ENCODE data around the gene COG3.

COG3 gene

GRCh38 chr13:45447050-45447661 is 17.6 kb upstream of the COG3 start:
- H3K27ac ChIP-seq (ENCODE audit: insufficient read depth, low read length, poor library complexity, severe bottlenecking): no peak overlapping the region
- no peaks in the 10 kb centered on the region for H3K4me1 ChIP-seq (ENCODE audit: control insufficient read depth, insufficient read depth, low read length, poor library complexity, severe bottlenecking)
- no peak for DNase-seq
- no peak overlapping the region for H3K4me3 ChIP-seq (ENCODE audit: insufficient read depth, low read depth, low read length, poor library complexity, severe bottlenecking)
- no peaks in the 10 kb centered on the region for H3K9me3 ChIP-seq (ENCODE audit: control insufficient read depth, low read length)
- H3K27me3 ChIP-seq (replicated peaks; ENCODE audit: control insufficient read depth, insufficient read depth, low read length, poor library complexity, severe bottlenecking): no peaks in the 10 kb centered on the region
- H3K36me3 ChIP-seq (ENCODE audit: control insufficient read depth, insufficient read depth, low read length): no peaks in the 10 kb centered on the region

GRCh38 chr13:45448965-45449559 is 15.7 kb upstream of the COG3 start:
- H3K36me3 ChIP-seq (ENCODE audit: control insufficient read depth, insufficient read depth, low read length): no peaks in the 10 kb centered on the region
- no peaks in the 10 kb centered on the region for H3K4me1 ChIP-seq (ENCODE audit: control insufficient read depth, insufficient read depth, low read length, poor library complexity, severe bottlenecking)
- H3K9me3 ChIP-seq (ENCODE audit: control insufficient read depth, low read length): no peaks in the 10 kb centered on the region
- no peak overlapping the region for H3K27ac ChIP-seq (ENCODE audit: insufficient read depth, low read length, poor library complexity, severe bottlenecking)
- H3K27me3 ChIP-seq (replicated peaks; ENCODE audit: control insufficient read depth, insufficient read depth, low read length, poor library complexity, severe bottlenecking): no peaks in the 10 kb centered on the region
- H3K4me3 ChIP-seq (ENCODE audit: insufficient read depth, low read depth, low read length, poor library complexity, severe bottlenecking): no peak overlapping the region
- DNase-seq: no peak

GRCh38 chr13:45451282-45451681 is 13.5 kb upstream of the COG3 start:
- Histone ChIP-seq H3K4me1 (ENCODE audit: control insufficient read depth, insufficient read depth, low read length, poor library complexity, severe bottlenecking) (no peaks in the 10 kb centered on the region), H3K27ac (ENCODE audit: insufficient read depth, low read length, poor library complexity, severe bottlenecking) (no peak overlapping the region), H3K36me3 (ENCODE audit: control insufficient read depth, insufficient read depth, low read length) (no peaks in the 10 kb centered on the region), H3K9me3 (ENCODE audit: control insufficient read depth, low read length) (no peaks in the 10 kb centered on the region), H3K27me3 (replicated peaks; ENCODE audit: control insufficient read depth, insufficient read depth, low read length, poor library complexity, severe bottlenecking) (no peaks in the 10 kb centered on the region), H3K4me3 (ENCODE audit: insufficient read depth, low read depth, low read length, poor library complexity, severe bottlenecking) (no peak overlapping the region)
- DNase-seq: no peak

- Histone ChIP-seq H3K9me3 (ENCODE audit: control insufficient read depth, low read length) (no peaks in the 10 kb centered on the region), H3K27me3 (replicated peaks; ENCODE audit: control insufficient read depth, insufficient read depth, low read length, poor library complexity, severe bottlenecking) (no peaks in the 10 kb centered on the region), H3K4me1 (ENCODE audit: control insufficient read depth, insufficient read depth, low read length, poor library complexity, severe bottlenecking) (no peaks in the 10 kb centered on the region), H3K4me3 (ENCODE audit: insufficient read depth, low read depth, low read length, poor library complexity, severe bottlenecking) (no peak overlapping the region), H3K27ac (ENCODE audit: insufficient read depth, low read length, poor library complexity, severe bottlenecking) (no peak overlapping the region), H3K36me3 (ENCODE audit: control insufficient read depth, insufficient read depth, low read length) (no peaks in the 10 kb centered on the region)
- DNase-seq: no peak
These were observed 10.5 kb upstream of the COG3 start for GRCh38 chr13:45454204-45454603.

GRCh38 chr13:45456196-45456972 is 8.4 kb upstream of the COG3 start:
- no peak for DNase-seq
- Histone ChIP-seq H3K27me3 (replicated peaks; ENCODE audit: control insufficient read depth, insufficient read depth, low read length, poor library complexity, severe bottlenecking) (no peaks in the 10 kb centered on the region), H3K4me1 (ENCODE audit: control insufficient read depth, insufficient read depth, low read length, poor library complexity, severe bottlenecking) (no peaks in the 10 kb centered on the region), H3K4me3 (ENCODE audit: insufficient read depth, low read depth, low read length, poor library complexity, severe bottlenecking) (no peak overlapping the region), H3K9me3 (ENCODE audit: control insufficient read depth, low read length) (no peaks in the 10 kb centered on the region), H3K36me3 (ENCODE audit: control insufficient read depth, insufficient read depth, low read length) (no peaks in the 10 kb centered on the region), H3K27ac (ENCODE audit: insufficient read depth, low read length, poor library complexity, severe bottlenecking) (no peak overlapping the region)

- peak overlapping the region; percentile 82 for H3K4me3 ChIP-seq (ENCODE audit: insufficient read depth, low read depth, low read length, poor library complexity, severe bottlenecking)
- H3K27ac ChIP-seq (ENCODE audit: insufficient read depth, low read length, poor library complexity, severe bottlenecking): peak overlapping the region; percentile 86
- no peaks in the 10 kb centered on the region for H3K27me3 ChIP-seq (replicated peaks; ENCODE audit: control insufficient read depth, insufficient read depth, low read length, poor library complexity, severe bottlenecking)
- H3K36me3 ChIP-seq (ENCODE audit: control insufficient read depth, insufficient read depth, low read length): no peaks in the 10 kb centered on the region
- DNase-seq: no peak
- H3K9me3 ChIP-seq (ENCODE audit: control insufficient read depth, low read length): no peaks in the 10 kb centered on the region
- peaks cover 15% of the 10 kb centered on the region for H3K4me1 ChIP-seq (ENCODE audit: control insufficient read depth, insufficient read depth, low read length, poor library complexity, severe bottlenecking)
These were observed 525 bp upstream of the COG3 start for GRCh38 chr13:45464141-45464686.

GRCh38 chr13:45466359-45466758 is 1.6 kb downstream of the COG3 start:
- no peaks in the 10 kb centered on the region for H3K9me3 ChIP-seq (ENCODE audit: control insufficient read depth, low read length)
- DNase-seq: no peak
- peaks cover 15% of the 10 kb centered on the region for H3K4me1 ChIP-seq (ENCODE audit: control insufficient read depth, insufficient read depth, low read length, poor library complexity, severe bottlenecking)
- H3K27ac ChIP-seq (ENCODE audit: insufficient read depth, low read length, poor library complexity, severe bottlenecking): no peak overlapping the region
- no peaks in the 10 kb centered on the region for H3K27me3 ChIP-seq (replicated peaks; ENCODE audit: control insufficient read depth, insufficient read depth, low read length, poor library complexity, severe bottlenecking)
- no peaks in the 10 kb centered on the region for H3K36me3 ChIP-seq (ENCODE audit: control insufficient read depth, insufficient read depth, low read length)
- no peak overlapping the region for H3K4me3 ChIP-seq (ENCODE audit: insufficient read depth, low read depth, low read length, poor library complexity, severe bottlenecking)

- Histone ChIP-seq H3K4me1 (ENCODE audit: control insufficient read depth, insufficient read depth, low read length, poor library complexity, severe bottlenecking) (peaks cover 14% of the 10 kb centered on the region), H3K27ac (ENCODE audit: insufficient read depth, low read length, poor library complexity, severe bottlenecking) (no peak overlapping the region), H3K4me3 (ENCODE audit: insufficient read depth, low read depth, low read length, poor library complexity, severe bottlenecking) (no peak overlapping the region), H3K9me3 (ENCODE audit: control insufficient read depth, low read length) (no peaks in the 10 kb centered on the region), H3K36me3 (ENCODE audit: control insufficient read depth, insufficient read depth, low read length) (no peaks in the 10 kb centered on the region), H3K27me3 (replicated peaks; ENCODE audit: control insufficient read depth, insufficient read depth, low read length, poor library complexity, severe bottlenecking) (no peaks in the 10 kb centered on the region)
- DNase-seq: no peak
These were observed 3.9 kb downstream of the COG3 start for GRCh38 chr13:45468635-45469034.

- no peaks in the 10 kb centered on the region for H3K4me1 ChIP-seq (ENCODE audit: control insufficient read depth, insufficient read depth, low read length, poor library complexity, severe bottlenecking)
- H3K27ac ChIP-seq (ENCODE audit: insufficient read depth, low read length, poor library complexity, severe bottlenecking): no peak overlapping the region
- H3K27me3 ChIP-seq (replicated peaks; ENCODE audit: control insufficient read depth, insufficient read depth, low read length, poor library complexity, severe bottlenecking): no peaks in the 10 kb centered on the region
- H3K36me3 ChIP-seq (ENCODE audit: control insufficient read depth, insufficient read depth, low read length): peaks cover 12% of the 10 kb centered on the region
- no peaks in the 10 kb centered on the region for H3K9me3 ChIP-seq (ENCODE audit: control insufficient read depth, low read length)
- no peak for DNase-seq
- no peak overlapping the region for H3K4me3 ChIP-seq (ENCODE audit: insufficient read depth, low read depth, low read length, poor library complexity, severe bottlenecking)
These were observed 7.5 kb downstream of the COG3 start for GRCh38 chr13:45472171-45472705.

GRCh38 chr13:45473627-45474026 is 8.9 kb downstream of the COG3 start:
- Histone ChIP-seq H3K9me3 (ENCODE audit: control insufficient read depth, low read length) (no peaks in the 10 kb centered on the region), H3K36me3 (ENCODE audit: control insufficient read depth, insufficient read depth, low read length) (peaks cover 12% of the 10 kb centered on the region), H3K4me1 (ENCODE audit: control insufficient read depth, insufficient read depth, low read length, poor library complexity, severe bottlenecking) (no peaks in the 10 kb centered on the region), H3K27me3 (replicated peaks; ENCODE audit: control insufficient read depth, insufficient read depth, low read length, poor library complexity, severe bottlenecking) (no peaks in the 10 kb centered on the region), H3K4me3 (ENCODE audit: insufficient read depth, low read depth, low read length, poor library complexity, severe bottlenecking) (no peak overlapping the region), H3K27ac (ENCODE audit: insufficient read depth, low read length, poor library complexity, severe bottlenecking) (no peak overlapping the region)
- DNase-seq: peak in 1 of 3 donors; percentile 3
